ENCODE measurements around the gene SMIM5.
A peak's percentile ranks its signal among the peaks of the same experiment; 100 is the strongest.

SMIM5 gene

GRCh38 chr17:75639771-75640555 lies 6.7 kb downstream of the SMIM5 start:
- DNase-seq (ENCODE audit: low read depth, low spot score), result no peak

DNA sequence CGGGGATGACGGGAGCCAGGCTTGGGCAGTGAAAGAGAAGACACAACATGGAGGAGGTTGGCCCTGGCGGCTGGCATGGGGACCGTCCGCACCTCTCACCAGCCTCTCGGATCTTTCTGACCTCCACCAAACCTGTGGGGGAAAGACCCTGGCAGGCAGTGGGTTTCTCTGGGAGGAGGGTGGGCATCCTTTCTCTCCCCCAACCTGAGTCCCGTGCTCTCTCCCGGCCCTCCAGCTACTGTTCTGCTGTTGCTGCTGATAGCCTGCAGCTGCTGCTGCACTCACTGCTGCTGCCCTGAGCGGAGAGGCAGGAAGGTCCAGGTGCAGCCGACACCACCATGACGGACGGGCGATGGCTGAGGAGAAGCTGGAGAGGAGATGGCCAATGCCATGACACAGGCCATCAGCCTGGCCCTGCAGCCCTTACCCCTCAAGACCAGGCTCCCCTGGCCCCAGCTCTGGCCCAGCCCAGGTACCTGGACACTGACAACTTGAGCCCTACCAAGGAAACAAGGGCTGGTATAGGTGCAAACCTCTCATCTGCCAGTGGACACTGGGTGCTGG lies 7.4 kb downstream of the SMIM5 start:
- no peak for DNase-seq (ENCODE audit: low read depth, low spot score)

DNA sequence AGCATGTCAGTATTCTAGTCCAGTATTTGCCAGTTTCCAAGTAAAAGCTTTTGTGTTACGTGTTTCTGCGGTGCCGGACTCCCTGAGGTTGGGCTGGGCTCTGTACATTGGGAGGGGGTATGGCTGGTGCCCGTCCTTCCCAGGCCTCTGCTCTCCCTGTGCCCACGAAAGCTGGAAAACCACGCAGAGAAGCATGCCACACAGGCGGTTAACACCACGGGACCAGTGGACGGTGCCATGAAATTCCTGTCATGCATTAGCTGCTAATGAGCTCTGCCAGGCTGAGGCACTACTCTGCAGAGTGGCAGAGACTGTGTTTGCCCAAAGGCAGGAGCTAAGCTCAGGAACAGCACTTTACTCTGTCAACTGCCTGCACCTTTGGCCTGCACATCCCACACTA lies 8.1 kb downstream of the SMIM5 start:
- peak; percentile 35 for DNase-seq (ENCODE audit: low read depth, low spot score)

DNA sequence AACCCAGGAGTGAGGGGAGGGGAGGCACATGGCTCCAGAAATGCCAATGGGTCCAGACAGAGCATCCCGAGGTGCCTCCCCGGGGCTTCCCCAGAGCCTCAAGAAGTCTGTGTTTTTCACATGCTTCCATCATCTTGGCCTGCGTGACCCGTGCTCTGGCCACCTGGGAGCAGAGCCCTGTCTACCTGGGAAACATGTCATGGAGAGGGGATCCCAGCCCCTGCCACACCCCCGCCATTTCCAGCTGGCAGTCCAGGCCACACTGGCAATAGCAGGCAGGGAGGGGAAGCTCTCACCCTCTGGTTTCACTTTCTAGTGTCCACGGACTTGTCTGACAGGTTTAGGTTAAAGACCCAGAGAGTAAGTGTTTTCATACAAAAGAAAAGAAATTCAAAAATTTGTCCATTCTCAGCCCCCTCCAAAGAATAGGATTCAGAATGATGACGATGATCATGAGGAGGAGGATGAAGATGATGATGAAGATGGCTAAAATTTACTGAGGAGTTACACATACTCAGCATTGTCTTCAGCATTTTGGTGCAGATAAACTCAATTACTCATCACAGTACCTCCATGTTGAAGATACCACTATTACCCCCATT lies 9.0 kb downstream of the SMIM5 start:
- DNase-seq (ENCODE audit: low read depth, low spot score), result no peak

GRCh38 chr17:75642784-75643642 lies 9.8 kb downstream of the SMIM5 start:
- no peak for DNase-seq (ENCODE audit: low read depth, low spot score)

DNA sequence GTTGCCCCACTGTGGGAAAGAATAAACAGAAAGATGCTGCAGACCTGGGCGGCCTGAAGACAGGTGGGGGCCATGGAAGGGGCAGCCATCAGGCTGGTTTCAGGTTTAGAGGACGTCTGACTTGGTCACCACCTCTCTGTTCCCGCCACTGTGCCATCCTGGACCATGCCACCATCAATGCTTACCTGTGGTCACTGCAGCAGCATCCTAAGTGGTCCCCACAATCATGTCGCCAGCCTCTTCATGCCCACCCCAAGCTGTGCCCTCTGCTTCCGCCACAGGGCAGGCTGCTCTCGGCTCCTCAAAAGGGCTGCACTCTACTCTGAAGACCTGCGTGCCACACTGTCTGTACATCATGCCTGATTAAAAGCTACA lies 10.4 kb downstream of the SMIM5 start:
- no peak for DNase-seq (ENCODE audit: low read depth, low spot score)

- DNase-seq (ENCODE audit: low read depth, low spot score), result peak; percentile 73
Observed at GRCh38 chr17:75645501-75645888, 12.3 kb downstream of the SMIM5 start.

DNA sequence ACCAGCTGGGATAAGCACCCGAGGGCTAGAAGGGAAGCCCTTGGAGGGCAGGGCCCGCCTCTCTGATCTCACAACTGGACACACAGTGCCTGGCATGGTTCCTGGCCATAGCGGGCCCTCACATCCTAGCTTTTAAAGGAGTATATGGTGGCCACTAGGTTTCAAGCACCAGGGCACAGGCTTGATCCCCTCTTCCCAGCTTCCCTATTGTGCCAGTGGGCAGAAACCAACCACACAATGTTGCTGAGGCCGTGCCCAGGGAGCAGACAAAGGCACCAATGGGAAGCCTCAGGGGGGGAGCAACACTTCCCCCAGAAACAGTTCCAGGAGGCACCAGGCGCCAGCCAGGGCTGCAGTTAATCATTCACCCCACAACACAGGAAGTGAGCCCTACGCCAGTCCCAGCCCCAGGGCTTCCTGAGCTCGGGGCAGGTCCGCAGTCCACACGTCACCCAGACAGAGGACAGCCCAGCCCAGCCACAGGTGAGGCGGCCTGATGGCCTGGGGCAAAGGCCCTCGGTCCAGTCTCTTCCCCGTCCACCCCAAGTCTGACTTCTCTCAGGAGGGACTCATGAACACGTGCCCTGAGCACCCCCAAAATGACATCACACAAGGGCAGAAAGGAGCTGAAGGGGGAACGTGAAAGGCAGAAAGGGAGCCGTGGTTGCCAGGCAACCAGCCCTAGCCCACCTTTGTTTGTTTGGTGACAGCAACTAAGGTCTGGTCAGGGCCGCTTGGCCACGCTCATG lies 12.8 kb downstream of the SMIM5 start:
- no peak for DNase-seq (ENCODE audit: low read depth, low spot score)

DNA sequence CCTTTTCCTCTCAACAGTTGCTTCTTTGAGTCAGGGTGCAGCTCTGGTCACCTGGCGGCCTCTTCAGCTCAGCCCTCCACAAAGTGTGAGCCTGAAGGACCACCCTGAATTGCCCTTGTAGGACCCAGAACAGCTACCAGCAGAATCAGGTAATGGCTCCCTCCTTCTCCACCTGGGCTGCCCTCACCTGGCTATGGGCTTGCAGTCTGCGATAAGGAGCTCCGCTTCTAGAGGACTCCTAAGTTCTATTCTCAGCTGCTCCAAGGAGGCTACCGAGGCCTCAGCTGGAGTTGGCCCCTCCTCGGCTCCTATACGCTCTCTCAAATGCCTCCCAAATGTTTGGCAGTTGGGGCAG lies 13.4 kb downstream of the SMIM5 start:
- no peak for DNase-seq (ENCODE audit: low read depth, low spot score)

- DNase-seq (ENCODE audit: low read depth, low spot score), result no peak
Observed at GRCh38 chr17:75647061-75647460, 13.8 kb downstream of the SMIM5 start.

DNA sequence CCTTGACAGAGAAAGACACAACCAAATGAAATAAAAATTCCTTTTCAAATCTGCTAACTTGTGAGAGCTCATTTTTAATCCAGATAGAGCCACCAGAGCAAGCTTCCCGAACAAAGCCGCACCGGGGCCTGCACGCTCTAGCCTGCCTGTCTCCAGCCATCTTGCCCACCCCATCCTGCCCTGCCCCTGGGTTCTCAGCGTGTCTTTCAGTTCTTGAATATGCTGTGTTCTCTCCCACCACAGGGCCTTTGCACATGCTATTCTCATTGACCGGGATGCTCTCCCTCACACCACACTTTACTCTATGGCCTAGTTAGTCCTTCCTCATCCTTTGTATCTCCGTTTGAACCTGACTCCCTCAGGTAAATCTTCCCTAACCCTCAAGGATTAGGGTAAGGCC lies 14.7 kb downstream of the SMIM5 start:
- no peak for DNase-seq (ENCODE audit: low read depth, low spot score)

- DNase-seq (ENCODE audit: low read depth, low spot score), result no peak
Observed at GRCh38 chr17:75649687-75650086, 16.5 kb downstream of the SMIM5 start.

DNA sequence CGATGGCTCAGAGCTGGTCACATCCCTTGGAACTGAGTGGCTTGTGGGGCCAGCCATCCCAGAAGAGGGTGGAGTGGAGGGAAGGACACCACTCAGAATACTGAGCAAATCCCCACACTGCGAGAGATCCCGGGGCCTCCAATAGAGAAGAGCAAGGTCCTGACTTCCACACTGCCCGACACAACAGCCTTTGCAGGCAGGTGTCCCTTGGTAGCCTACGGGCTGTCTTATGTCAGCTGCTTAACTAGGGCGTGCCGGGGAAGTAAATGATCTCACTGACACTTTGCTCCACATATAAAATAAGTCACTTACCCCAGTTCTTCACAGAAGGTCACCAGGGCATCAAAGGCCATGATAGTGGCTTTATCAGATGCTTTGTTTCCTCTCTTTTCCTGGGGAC lies 17.6 kb downstream of the SMIM5 start:
- no peak for DNase-seq (ENCODE audit: low read depth, low spot score)

DNA sequence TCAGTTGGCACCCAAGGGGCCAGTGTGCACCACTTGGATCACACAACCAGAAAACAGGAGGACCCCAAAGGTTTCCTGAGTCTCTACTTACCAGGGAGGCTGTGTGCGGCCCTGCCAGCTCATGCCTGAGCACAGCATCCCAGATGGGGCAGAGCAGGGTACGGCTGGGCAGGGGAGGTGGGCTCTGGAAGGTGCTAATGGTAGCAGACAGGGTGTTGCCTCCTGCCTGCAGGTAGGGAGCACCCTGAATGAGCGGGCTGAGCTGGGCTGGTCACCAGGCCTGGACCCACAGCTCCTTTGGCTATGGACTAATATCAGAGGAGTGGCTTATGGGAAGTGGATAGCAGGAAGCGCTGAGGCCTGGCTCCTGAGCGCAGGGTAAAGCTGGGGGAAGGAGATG lies 19.1 kb downstream of the SMIM5 start:
- DNase-seq (ENCODE audit: low read depth, low spot score), result no peak

DNA sequence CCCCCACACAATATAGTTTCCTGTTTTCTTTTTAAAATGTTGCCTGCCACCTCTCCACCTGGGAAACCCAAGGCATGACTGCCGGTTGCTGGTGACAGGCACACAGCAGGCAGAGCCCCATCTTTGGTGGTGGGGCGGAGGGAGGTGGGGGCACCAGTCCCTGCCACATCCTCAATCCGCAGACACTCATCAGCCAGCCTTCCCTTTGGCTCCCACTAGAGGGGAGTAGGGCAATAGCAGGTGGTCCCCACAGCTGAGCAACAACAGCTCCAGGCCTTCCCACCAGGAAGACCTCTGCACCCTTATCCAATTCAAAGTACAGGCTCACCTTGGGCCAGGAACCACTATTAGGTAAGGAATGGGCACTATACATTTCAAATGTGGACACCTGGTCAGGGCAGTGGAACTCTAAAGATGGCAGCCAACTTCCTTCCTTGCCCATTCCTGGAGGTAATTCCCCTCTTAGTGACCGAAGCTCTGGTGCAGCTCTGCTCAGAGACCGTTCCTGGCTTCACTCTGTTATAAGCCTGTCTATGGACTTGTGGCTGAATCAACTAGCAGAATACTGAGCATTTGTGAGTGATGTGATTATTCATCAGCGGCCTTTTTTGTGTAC lies 19.8 kb downstream of the SMIM5 start:
- peak; percentile 61 for DNase-seq (ENCODE audit: low read depth, low spot score)

GRCh38 chr17:75654176-75654575 lies 20.9 kb downstream of the SMIM5 start:
- DNase-seq (ENCODE audit: low read depth, low spot score), result no peak

GRCh38 chr17:75658237-75658636 lies 25.0 kb downstream of the SMIM5 start:
- no peak for DNase-seq (ENCODE audit: low read depth, low spot score)

GRCh38 chr17:75661531-75661930 lies 28.3 kb downstream of the SMIM5 start:
- no peak for DNase-seq (ENCODE audit: low read depth, low spot score)

- DNase-seq (ENCODE audit: low read depth, low spot score), result no peak
Observed at GRCh38 chr17:75662511-75662910, 29.3 kb downstream of the SMIM5 start.

- DNase-seq (ENCODE audit: low read depth, low spot score), result no peak
Observed at GRCh38 chr17:75664099-75664549, 30.9 kb downstream of the SMIM5 start.

GRCh38 chr17:75665981-75666380 lies 32.7 kb downstream of the SMIM5 start:
- no peak for DNase-seq (ENCODE audit: low read depth, low spot score)
